ENCODE results near the gene TNXB.

Gene TNXB

DNA sequence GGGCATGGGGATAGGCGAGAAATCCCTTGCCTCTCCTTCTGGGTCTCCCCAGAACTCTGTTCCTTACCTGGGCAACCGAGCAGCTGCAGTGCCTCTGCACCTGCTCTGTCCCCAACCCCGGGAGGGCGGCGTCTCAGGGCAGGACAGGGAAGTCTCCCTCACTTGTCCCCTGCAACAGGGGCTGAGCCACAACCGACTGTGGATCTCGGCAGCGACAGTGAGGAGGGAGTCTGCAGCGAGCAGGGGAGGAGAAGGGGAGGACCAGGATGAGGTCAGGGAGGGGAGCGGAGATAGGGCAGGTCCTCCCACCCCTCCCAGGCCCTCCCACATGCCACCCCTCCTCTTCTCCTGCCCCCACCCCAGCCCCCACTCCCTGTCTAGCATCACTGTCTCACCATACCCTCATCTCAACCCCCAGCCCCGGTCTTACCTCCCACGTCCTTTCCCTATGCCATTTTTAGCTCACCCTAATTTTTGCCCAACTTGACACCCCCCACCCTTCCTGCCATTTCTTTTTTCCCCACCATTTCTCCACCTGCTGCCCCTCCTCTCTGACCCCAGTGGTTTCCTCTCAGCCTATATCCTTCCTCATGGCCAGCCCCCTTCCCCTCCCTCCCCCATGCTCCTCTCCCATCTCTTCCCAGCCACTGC is at the start of gene TNXB:
TNXB (minus strand) TSS at position 225 of the 651 bp plus-strand sequence. CDS start 11,140 bp downstream, outside the sequence.
- Histone ChIP-seq H3K4me3 (ENCODE audit: low read depth in 1 of 2, low read length in 2 of 2) (peak within 1 kb of the TSS; percentile 60 to 61), H3K36me3 (ENCODE audit: control insufficient read depth in 1 of 2, insufficient read depth in 2 of 2, low read length in 2 of 2) (no peaks in the 10 kb centered on the region), H3K9ac (ENCODE audit: low read depth in 1 of 2, low read length in 2 of 2) (peak within 1 kb of the TSS; percentile 29 to 60), H3K9me3 (ENCODE audit: control insufficient read depth in 1 of 2, low read length in 2 of 2) (no peaks in the 10 kb centered on the region), H3K27me3 (ENCODE audit: control insufficient read depth in 1 of 2, insufficient read depth in 2 of 2, low read length in 2 of 2) (no peaks in the 10 kb centered on the region), H3K4me1 (ENCODE audit: control insufficient read depth in 1 of 2, insufficient read depth in 2 of 2, low read length in 2 of 2) (peaks cover 36 to 41% of the 10 kb centered on the region in 2 donors), H3K27ac (ENCODE audit: low read depth, low read length) (no peak within 1 kb of the TSS)

DNA sequence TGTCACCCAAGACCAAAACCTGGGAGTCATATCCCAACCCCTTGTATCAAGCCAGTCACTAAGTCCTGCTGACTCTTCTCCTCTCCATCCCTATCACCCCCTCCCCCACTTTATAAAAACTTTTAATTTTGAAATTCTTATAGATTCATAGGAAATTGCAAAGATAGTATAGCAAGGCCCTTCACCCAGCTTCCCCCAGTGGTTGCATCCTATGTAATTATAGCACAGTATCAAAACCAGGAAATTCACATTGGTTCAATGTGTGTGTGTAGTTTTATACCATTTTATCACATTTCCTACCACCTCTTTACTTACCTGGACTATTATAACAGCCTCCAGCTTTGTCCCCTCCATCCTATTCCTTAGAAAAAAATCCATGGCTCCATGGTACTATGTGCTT is 48.9 kb upstream of the TNXB start:
- no peak overlapping the region for H3K9ac ChIP-seq (ENCODE audit: low read depth in 1 of 2, low read length in 2 of 2)
- no peak overlapping the region for H3K27ac ChIP-seq (ENCODE audit: low read depth, low read length)
- H3K27me3 ChIP-seq (ENCODE audit: control insufficient read depth in 1 of 2, insufficient read depth in 2 of 2, low read length in 2 of 2), result no peaks in the 10 kb centered on the region
- H3K36me3 ChIP-seq (ENCODE audit: control insufficient read depth in 1 of 2, insufficient read depth in 2 of 2, low read length in 2 of 2), result peaks cover 14 to 18% of the 10 kb centered on the region in 2 donors
- peaks cover 12 to 20% of the 10 kb centered on the region in 2 donors for H3K4me1 ChIP-seq (ENCODE audit: control insufficient read depth in 1 of 2, insufficient read depth in 2 of 2, low read length in 2 of 2)
- no peaks in the 10 kb centered on the region for H3K9me3 ChIP-seq (ENCODE audit: control insufficient read depth in 1 of 2, low read length in 2 of 2)
- no peak overlapping the region for H3K4me3 ChIP-seq (ENCODE audit: low read depth in 1 of 2, low read length in 2 of 2)

GRCh38 chr6:32156891-32157290 is 47.8 kb upstream of the TNXB start:
- no peak overlapping the region for H3K27ac ChIP-seq (ENCODE audit: low read depth, low read length)
- H3K9ac ChIP-seq (ENCODE audit: low read depth in 1 of 2, low read length in 2 of 2), result no peak overlapping the region
- no peaks in the 10 kb centered on the region for H3K9me3 ChIP-seq (ENCODE audit: control insufficient read depth in 1 of 2, low read length in 2 of 2)
- H3K4me1 ChIP-seq (ENCODE audit: control insufficient read depth in 1 of 2, insufficient read depth in 2 of 2, low read length in 2 of 2), result peaks cover 20 to 32% of the 10 kb centered on the region in 2 donors
- H3K36me3 ChIP-seq (ENCODE audit: control insufficient read depth in 1 of 2, insufficient read depth in 2 of 2, low read length in 2 of 2), result peaks cover 14 to 15% of the 10 kb centered on the region in 2 donors
- H3K4me3 ChIP-seq (ENCODE audit: low read depth in 1 of 2, low read length in 2 of 2), result no peak overlapping the region
- no peaks in the 10 kb centered on the region for H3K27me3 ChIP-seq (ENCODE audit: control insufficient read depth in 1 of 2, insufficient read depth in 2 of 2, low read length in 2 of 2)

GRCh38 chr6:32154514-32155161 is 45.5 kb upstream of the TNXB start:
- Histone ChIP-seq H3K4me3 (ENCODE audit: low read depth in 1 of 2, low read length in 2 of 2) (peak overlapping the region; percentile 87 to 98), H3K9ac (ENCODE audit: low read depth in 1 of 2, low read length in 2 of 2) (peak overlapping the region; percentile 86 to 91), H3K4me1 (ENCODE audit: control insufficient read depth in 1 of 2, insufficient read depth in 2 of 2, low read length in 2 of 2) (peaks cover 20 to 32% of the 10 kb centered on the region in 2 donors), H3K27ac (ENCODE audit: low read depth, low read length) (peak overlapping the region; percentile 85), H3K36me3 (ENCODE audit: control insufficient read depth in 1 of 2, insufficient read depth in 2 of 2, low read length in 2 of 2) (peaks cover 14 to 15% of the 10 kb centered on the region in 2 donors), H3K9me3 (ENCODE audit: control insufficient read depth in 1 of 2, low read length in 2 of 2) (no peaks in the 10 kb centered on the region), H3K27me3 (ENCODE audit: control insufficient read depth in 1 of 2, insufficient read depth in 2 of 2, low read length in 2 of 2) (no peaks in the 10 kb centered on the region)

- H3K9ac ChIP-seq (ENCODE audit: low read depth in 1 of 2, low read length in 2 of 2), result peak within 1 kb of the TSS; percentile 86 to 91
- H3K36me3 ChIP-seq (ENCODE audit: control insufficient read depth in 1 of 2, insufficient read depth in 2 of 2, low read length in 2 of 2), result peaks cover 14 to 15% of the 10 kb centered on the region in 2 donors
- H3K4me3 ChIP-seq (ENCODE audit: low read depth in 1 of 2, low read length in 2 of 2), result peak within 1 kb of the TSS; percentile 87 to 98
- peak within 1 kb of the TSS; percentile 85 for H3K27ac ChIP-seq (ENCODE audit: low read depth, low read length)
- H3K27me3 ChIP-seq (ENCODE audit: control insufficient read depth in 1 of 2, insufficient read depth in 2 of 2, low read length in 2 of 2), result no peaks in the 10 kb centered on the region
- H3K9me3 ChIP-seq (ENCODE audit: control insufficient read depth in 1 of 2, low read length in 2 of 2), result no peaks in the 10 kb centered on the region
- H3K4me1 ChIP-seq (ENCODE audit: control insufficient read depth in 1 of 2, insufficient read depth in 2 of 2, low read length in 2 of 2), result peaks cover 20 to 32% of the 10 kb centered on the region in 2 donors
Observed at GRCh38 chr6:32153564-32154513, 44.7 kb upstream of the TNXB start, which contains the start of gene PPT2. TSS of gene PPT2 (plus strand) at chr6:32154141. CDS start at chr6:32154595, 454 bp downstream.

GRCh38 chr6:32152769-32153563 is 43.8 kb upstream of the TNXB start:
- peaks cover 20 to 32% of the 10 kb centered on the region in 2 donors for H3K4me1 ChIP-seq (ENCODE audit: control insufficient read depth in 1 of 2, insufficient read depth in 2 of 2, low read length in 2 of 2)
- peak overlapping the region; percentile 87 to 98 for H3K4me3 ChIP-seq (ENCODE audit: low read depth in 1 of 2, low read length in 2 of 2)

DNA sequence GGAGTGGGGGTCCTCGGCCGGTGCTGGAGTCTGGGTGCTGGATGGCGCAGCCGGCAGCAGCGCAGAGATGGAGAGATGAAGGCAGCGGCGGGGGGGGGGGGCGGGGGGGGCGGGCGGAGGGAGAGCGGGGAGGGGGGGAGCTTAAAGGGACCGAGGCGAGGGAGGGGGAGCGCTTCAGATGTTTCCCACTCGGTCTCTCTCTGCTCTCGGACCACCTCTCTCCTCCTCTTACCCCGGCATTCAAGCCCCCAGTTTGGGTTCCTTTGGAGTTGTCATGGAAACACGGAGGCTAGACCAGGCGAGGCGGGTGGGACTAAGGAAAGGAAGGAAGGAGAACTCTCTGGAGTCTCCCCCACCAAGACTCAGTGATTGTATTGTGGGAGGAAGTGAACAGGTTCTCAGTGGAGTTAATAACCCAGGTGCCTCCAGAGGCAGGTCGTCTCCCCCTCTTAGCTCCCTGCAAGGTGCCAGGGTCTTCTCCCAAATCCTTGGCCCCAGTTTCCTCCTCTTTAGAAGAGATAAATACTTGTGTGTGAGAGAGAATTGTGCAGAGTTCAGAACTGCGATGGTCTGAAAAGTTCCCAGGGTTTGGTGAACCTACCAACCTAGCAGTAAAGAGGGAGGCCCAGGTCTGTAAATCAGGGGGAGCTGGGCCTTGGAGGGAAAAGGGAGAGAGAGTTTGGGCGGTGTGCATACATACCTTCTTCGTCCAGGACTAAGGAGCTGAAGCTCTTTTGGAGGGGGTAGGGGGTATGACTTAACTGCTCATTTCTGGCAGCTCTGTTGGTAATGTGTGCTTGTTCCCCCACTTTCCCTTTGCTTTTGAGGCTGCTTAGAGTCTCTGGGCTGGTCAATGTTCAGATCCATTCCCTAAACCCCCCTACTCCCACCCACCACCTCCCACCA is 43.0 kb upstream of the TNXB start, which contains the start of gene PRRT1:
PRRT1 (minus strand) TSS at position 77 of the 906 bp plus-strand sequence. CDS start 112 bp downstream, outside the sequence.
- no peaks in the 10 kb centered on the region for H3K9me3 ChIP-seq (ENCODE audit: control insufficient read depth in 1 of 2, low read length in 2 of 2)
- H3K4me3 ChIP-seq (ENCODE audit: low read depth in 1 of 2, low read length in 2 of 2), result peak within 1 kb of the TSS; percentile 87 to 98
- H3K27me3 ChIP-seq (ENCODE audit: control insufficient read depth in 1 of 2, insufficient read depth in 2 of 2, low read length in 2 of 2), result no peaks in the 10 kb centered on the region
- H3K27ac ChIP-seq (ENCODE audit: low read depth, low read length), result no peak within 1 kb of the TSS
- peaks cover 20 to 32% of the 10 kb centered on the region in 2 donors for H3K4me1 ChIP-seq (ENCODE audit: control insufficient read depth in 1 of 2, insufficient read depth in 2 of 2, low read length in 2 of 2)
- peaks cover 0 to 3% of the 10 kb centered on the region in 2 donors for H3K36me3 ChIP-seq (ENCODE audit: control insufficient read depth in 1 of 2, insufficient read depth in 2 of 2, low read length in 2 of 2)
- H3K9ac ChIP-seq (ENCODE audit: low read depth in 1 of 2, low read length in 2 of 2), result peak within 1 kb of the TSS; percentile 86 to 91

More at GRCh38 chr6:32152769-32153563, 43.8 kb upstream of the TNXB start:
- H3K9me3 ChIP-seq (ENCODE audit: control insufficient read depth in 1 of 2, low read length in 2 of 2), result no peaks in the 10 kb centered on the region
- peaks cover 7 to 9% of the 10 kb centered on the region in 2 donors for H3K36me3 ChIP-seq (ENCODE audit: control insufficient read depth in 1 of 2, insufficient read depth in 2 of 2, low read length in 2 of 2)
- peak overlapping the region; percentile 85 for H3K27ac ChIP-seq (ENCODE audit: low read depth, low read length)
- no peaks in the 10 kb centered on the region for H3K27me3 ChIP-seq (ENCODE audit: control insufficient read depth in 1 of 2, insufficient read depth in 2 of 2, low read length in 2 of 2)
- H3K9ac ChIP-seq (ENCODE audit: low read depth in 1 of 2, low read length in 2 of 2), result peak overlapping the region; percentile 86 to 91

DNA sequence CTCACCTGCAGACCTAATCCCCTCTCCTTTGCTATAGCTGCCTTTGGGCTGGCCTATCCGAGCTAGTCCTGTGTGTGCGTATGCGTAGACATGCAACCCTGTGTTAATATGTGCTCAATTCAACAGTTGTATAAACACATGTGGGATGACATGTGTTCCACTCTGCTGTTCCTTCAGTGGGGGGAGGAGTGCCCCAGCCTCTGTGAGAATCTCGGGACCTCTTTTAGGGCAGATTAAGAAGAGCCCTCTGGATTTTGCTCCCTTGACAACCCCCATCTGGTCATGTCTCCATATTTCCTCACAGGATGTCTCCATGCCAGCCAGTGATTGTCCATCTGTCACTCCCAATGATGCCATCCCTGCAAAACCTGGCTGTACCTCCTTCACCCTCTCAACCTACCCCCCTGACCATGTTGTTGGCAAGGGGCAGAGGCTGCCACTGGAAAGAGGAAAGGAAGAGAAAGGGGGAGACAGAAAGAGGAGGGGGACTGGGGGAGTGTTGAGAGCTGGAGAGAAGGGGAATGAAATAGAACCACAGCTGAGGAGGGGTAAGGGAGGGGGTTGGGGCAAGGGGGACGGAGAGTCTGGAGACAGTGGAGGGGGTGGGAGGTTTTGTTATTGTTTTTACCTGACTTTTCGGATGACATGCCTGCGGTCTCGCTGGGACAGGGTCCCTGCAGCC is 42.2 kb upstream of the TNXB start:
- no peaks in the 10 kb centered on the region for H3K27me3 ChIP-seq (ENCODE audit: control insufficient read depth in 1 of 2, insufficient read depth in 2 of 2, low read length in 2 of 2)
- no peak overlapping the region for H3K9ac ChIP-seq (ENCODE audit: low read depth in 1 of 2, low read length in 2 of 2)
- no peaks in the 10 kb centered on the region for H3K9me3 ChIP-seq (ENCODE audit: control insufficient read depth in 1 of 2, low read length in 2 of 2)
- H3K4me1 ChIP-seq (ENCODE audit: control insufficient read depth in 1 of 2, insufficient read depth in 2 of 2, low read length in 2 of 2), result peaks cover 20 to 32% of the 10 kb centered on the region in 2 donors
- H3K27ac ChIP-seq (ENCODE audit: low read depth, low read length), result no peak overlapping the region
- H3K4me3 ChIP-seq (ENCODE audit: low read depth in 1 of 2, low read length in 2 of 2), result peak overlapping the region; percentile 34 to 45
- peaks cover 0 to 3% of the 10 kb centered on the region in 2 donors for H3K36me3 ChIP-seq (ENCODE audit: control insufficient read depth in 1 of 2, insufficient read depth in 2 of 2, low read length in 2 of 2)

Measured in duodenal mucosa (tissue), 2 donors.